ENCODE data around the gene CCS. TPM values are rescaled to one million over a fixed set of nuclear protein-coding genes. Genes with fewer than 3 reads are reported as not detected.

CCS gene
- total RNA-seq, 1 donor from 2014 or later: 26.8 TPM

- no peak for DNase-seq
- ATAC-seq: no peak
Observed at GRCh38 chr11:66641834-66642233, 48.8 kb downstream of the CCS start.

DNA sequence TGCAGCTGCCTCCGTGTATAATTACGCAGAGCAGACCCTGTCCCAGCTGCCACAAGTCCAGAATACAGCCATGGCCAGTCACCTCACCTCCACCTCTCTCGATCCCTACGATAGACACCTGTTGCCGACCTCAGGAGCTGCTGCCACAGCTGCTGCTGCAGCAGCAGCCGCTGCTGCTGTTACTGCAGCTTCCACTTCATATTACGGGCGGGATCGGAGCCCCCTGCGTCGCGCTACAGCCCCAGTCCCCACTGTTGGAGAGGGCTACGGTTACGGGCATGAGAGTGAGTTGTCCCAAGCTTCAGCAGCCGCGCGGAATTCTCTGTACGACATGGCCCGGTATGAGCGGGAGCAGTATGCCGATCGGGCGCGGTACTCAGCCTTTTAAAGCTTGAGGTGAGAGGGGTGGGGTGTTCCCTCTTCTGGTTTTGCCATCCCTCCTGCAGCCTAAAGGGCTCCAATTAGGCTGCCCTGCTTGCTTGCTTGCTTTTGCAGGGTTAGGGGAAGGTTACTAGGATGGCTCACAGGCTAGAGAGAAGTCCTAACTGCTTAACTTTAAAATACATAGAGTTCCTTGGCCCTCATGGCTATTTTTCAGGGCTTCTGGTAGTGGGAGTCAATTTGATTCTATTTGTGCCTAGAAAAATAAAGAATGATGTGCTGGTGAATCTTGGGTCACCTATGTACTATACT, 50.9 kb downstream of the CCS start:
- DNase-seq (no peak), ATAC-seq (no peak)
- intact Hi-C loops (cut with micrococcal nuclease): no loop called here

More at GRCh38 chr11:66641834-66642233, 48.8 kb downstream of the CCS start:
- intact Hi-C loops (cut with micrococcal nuclease): no loop called here

GRCh38 chr11:66646828-66647227, 53.8 kb downstream of the CCS start:
- DNase-seq (no peak), ATAC-seq (no peak)
- intact Hi-C loops (cut with micrococcal nuclease): no loop called here

DNA sequence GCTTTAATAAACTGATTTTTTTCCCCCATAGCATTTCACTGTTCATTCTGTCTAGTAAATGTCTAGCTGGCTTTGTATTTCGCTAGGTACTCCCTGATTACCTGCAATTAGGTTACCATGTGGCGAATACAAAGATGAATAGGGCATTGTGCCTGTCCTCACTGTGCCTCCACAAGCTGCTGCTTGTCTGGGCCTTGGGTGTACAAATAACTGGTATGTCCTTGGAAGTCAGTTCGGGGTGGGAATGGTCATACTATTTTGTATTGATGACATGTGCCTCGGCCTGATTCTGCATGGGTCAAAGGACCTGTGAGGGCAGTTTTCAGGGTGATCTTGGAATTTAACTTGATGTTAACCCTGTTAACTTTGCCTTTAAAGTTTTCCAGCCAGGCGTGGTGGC, 56.9 kb downstream of the CCS start:
- no peak for DNase-seq
- intact Hi-C loops (cut with micrococcal nuclease): no loop called here
- ATAC-seq: no peak

DNA sequence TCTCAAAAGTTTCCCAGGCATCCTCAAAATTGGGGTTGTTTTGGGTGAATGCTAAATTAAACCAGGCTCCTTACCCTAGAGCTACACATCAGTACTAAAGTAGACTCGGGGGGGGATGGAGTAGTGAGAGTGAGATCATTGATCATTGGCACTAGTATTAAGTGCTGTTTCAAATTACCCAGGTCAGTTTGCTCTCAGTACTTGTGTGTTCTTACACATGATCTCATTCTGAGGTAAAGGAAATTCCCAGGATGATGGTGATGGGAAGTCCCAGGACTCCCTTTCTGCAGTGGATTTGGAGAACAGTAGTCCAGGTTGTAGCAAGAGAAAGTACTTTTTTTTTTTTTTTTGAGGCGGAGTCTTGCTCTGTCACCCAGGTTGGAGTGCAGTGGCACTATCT, 58.0 kb downstream of the CCS start:
- DNase-seq (no peak), ATAC-seq (no peak)
- intact Hi-C loops (cut with micrococcal nuclease): no loop called here

DNA sequence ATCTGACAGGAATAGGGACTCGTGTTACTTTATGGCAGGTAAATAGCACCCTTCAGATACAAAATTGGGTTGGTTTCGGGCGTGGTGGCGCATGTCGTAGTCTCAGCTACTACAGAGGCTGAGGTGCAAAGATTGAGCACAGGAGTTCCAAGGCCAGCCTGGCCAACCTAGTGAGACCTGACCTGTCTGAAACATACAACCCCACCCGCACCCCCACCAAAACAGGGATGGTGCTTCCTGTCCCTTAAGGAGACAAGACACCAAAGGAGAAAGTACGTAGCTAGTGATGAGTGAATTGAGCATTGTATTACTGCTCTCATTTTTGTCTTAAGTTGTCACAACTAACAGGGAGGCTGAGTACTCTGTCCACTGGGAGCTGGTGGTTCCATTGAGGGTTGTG, 59.7 kb downstream of the CCS start:
- DNase-seq: no peak
- intact Hi-C loops (cut with micrococcal nuclease): no loop called here
- no peak for ATAC-seq

- intact Hi-C loops (cut with micrococcal nuclease): no loop called here
- ATAC-seq: no peak
Observed at GRCh38 chr11:66653123-66653522, 60.1 kb downstream of the CCS start.

More at GRCh38 chr11:66653123-66653522, 60.1 kb downstream of the CCS start:
- DNase-seq: no peak

Other genes with a start within 250 kb of the CCS start
- gene BRMS1, start 248.1 kb upstream of the CCS start, total RNA-seq: 14.7 TPM
- gene B4GAT1, start 245.6 kb upstream of the CCS start, total RNA-seq: 55.1 TPM
- 22.6 TPM for gene SLC29A2, start 221.4 kb upstream of the CCS start, total RNA-seq
- gene NPAS4, start 172.2 kb upstream of the CCS start, total RNA-seq: not detected
- gene MRPL11, start 154.3 kb upstream of the CCS start, total RNA-seq: 61.1 TPM
- gene PELI3, start 126.3 kb upstream of the CCS start, total RNA-seq: 10.9 TPM
- 9.7 TPM for gene DPP3, start 112.8 kb upstream of the CCS start, total RNA-seq
- gene BBS1, start 82.5 kb upstream of the CCS start, total RNA-seq: 17.8 TPM
- gene ZDHHC24, start 47.1 kb upstream of the CCS start, total RNA-seq: 5.5 TPM
- gene ACTN3, start 46.3 kb upstream of the CCS start, total RNA-seq: not detected
- 64.5 TPM for gene CTSF, start 24.6 kb upstream of the CCS start, total RNA-seq
- gene CCDC87, start 122 bp upstream of the CCS start, total RNA-seq: 0.25 TPM
- gene RBM14, start 23.4 kb downstream of the CCS start, total RNA-seq: 31.4 TPM
- gene RBM4, start 45.5 kb downstream of the CCS start, total RNA-seq: 69.5 TPM
- 13.1 TPM for gene RBM4B, start 84.7 kb downstream of the CCS start, total RNA-seq
- gene SPTBN2, start 136.0 kb downstream of the CCS start, total RNA-seq: 1.1 TPM

Measured in left ventricle myocardium superior (tissue), 1 donor.